Measurements from ENCODE around the gene TPSG1.

- TF ChIP-seq, protein P1, sequence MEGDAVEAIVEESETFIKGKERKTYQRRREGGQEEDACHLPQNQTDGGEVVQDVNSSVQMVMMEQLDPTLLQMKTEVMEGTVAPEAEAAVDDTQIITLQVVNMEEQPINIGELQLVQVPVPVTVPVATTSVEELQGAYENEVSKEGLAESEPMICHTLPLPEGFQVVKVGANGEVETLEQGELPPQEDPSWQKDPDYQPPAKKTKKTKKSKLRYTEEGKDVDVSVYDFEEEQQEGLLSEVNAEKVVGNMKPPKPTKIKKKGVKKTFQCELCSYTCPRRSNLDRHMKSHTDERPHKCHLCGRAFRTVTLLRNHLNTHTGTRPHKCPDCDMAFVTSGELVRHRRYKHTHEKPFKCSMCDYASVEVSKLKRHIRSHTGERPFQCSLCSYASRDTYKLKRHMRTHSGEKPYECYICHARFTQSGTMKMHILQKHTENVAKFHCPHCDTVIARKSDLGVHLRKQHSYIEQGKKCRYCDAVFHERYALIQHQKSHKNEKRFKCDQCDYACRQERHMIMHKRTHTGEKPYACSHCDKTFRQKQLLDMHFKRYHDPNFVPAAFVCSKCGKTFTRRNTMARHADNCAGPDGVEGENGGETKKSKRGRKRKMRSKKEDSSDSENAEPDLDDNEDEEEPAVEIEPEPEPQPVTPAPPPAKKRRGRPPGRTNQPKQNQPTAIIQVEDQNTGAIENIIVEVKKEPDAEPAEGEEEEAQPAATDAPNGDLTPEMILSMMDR (IDR thresholded peaks at IDR 0.05; ENCODE audit: insufficient read depth, low read length, poor library complexity, severe bottlenecking) = no peak
- no peak for TF ChIP-seq EZH2phosphoT487 (conservative IDR thresholded peaks at IDR 0.05; ENCODE audit: low read length)
These were observed at the start of gene TPSG1 for GRCh38 chr16:1225051-1225451.

Measured in SU-DHL-6 (cell line).